HEK293 (cell line): ENCODE results near the gene CDK14.

Source experiments
- CTCF ChIP-seq: fragments of 450-650 bp; formaldehyde crosslinking; IDR thresholded peaks from 2 replicates; pipeline ENCODE4 v1.5.1; 2016; ENCODE audit warnings: missing biosample characterization, missing genetic modification characterization
- SCRT2 ChIP-seq: fragments of 450-650 bp; formaldehyde crosslinking; IDR thresholded peaks from 2 replicates; pipeline ENCODE4 v1.5.1; 2016; ENCODE audit warnings: missing biosample characterization, missing genetic modification characterization
- ZNF239 ChIP-seq: fragments of 450-650 bp; formaldehyde crosslinking; IDR thresholded peaks from 2 replicates; pipeline ENCODE4 v1.5.1; 2016; ENCODE audit warnings: missing biosample characterization, missing genetic modification characterization
- ZNF426 ChIP-seq: fragments of 450-650 bp; formaldehyde crosslinking; IDR thresholded peaks from 2 replicates; pipeline ENCODE4 v1.5.1; 2017; ENCODE audit warnings: missing biosample characterization, missing genetic modification characterization, mild to moderate bottlenecking, inconsistent platforms, moderate library complexity
- ZNF514 ChIP-seq: fragments of 450-650 bp; formaldehyde crosslinking; IDR thresholded peaks from 2 replicates; pipeline ENCODE4 v1.5.1; 2016; ENCODE audit warnings: missing biosample characterization, missing genetic modification characterization
- ZNF629 ChIP-seq: fragments of 450-650 bp; formaldehyde crosslinking; IDR thresholded peaks from 2 replicates; pipeline ENCODE4 v1.5.1; 2017; ENCODE audit warnings: missing biosample characterization, missing genetic modification characterization
- ZNF785 ChIP-seq: fragments of 450-650 bp; formaldehyde crosslinking; IDR thresholded peaks from 2 replicates; pipeline ENCODE4 v1.5.1; 2016; ENCODE audit warnings: missing biosample characterization, missing genetic modification characterization
- TF ChIP-seq, protein P1 (sequence below): fragments of 450-650 bp; formaldehyde crosslinking; IDR thresholded peaks from 2 replicates; pipeline ENCODE4 v1.5.1; 2016; ENCODE audit warnings: missing biosample characterization, missing genetic modification characterization
- TF ChIP-seq, protein P2 (sequence below): fragments of 450-650 bp; formaldehyde crosslinking; IDR thresholded peaks from 2 replicates; pipeline ENCODE4 v1.5.1; 2016; ENCODE audit warnings: missing biosample characterization, missing genetic modification characterization

DNA sequence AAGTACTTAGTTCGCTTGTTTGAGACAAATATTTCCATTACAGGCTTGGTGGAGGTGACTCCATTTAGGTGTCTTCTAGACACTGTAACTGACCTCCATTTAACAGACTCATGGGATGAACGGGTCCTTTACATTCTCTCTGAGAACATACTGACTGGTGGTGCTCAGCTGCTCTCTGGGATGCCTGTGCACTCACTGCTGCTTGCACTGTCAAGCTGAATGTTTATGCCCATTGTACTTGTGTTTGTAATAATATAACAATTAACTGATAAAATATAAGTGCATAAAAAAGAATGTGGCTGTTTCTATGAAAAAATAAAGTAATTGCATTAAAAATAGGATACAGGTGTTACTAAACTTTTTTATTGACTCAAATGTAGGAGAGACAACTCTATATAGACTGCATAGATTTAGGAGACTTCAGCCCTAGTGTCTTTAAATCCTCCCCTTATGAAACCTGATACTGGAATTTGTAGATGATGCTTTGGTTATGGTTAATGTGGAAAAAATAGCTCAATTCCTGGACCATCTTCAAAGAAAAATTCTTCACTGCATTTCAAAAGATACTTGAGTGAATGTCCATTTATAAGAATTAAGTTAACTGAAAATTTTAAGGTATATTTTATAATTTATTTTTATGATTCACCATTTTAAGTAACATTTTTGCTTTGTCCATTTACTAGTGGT, 85.4 kb downstream of the CDK14 start:
- no peak for TF ChIP-seq ZNF514 (tag by site-specific recombination)
- no peak for TF ChIP-seq ZNF629 (tag by site-specific recombination)
- TF ChIP-seq, protein P1, sequence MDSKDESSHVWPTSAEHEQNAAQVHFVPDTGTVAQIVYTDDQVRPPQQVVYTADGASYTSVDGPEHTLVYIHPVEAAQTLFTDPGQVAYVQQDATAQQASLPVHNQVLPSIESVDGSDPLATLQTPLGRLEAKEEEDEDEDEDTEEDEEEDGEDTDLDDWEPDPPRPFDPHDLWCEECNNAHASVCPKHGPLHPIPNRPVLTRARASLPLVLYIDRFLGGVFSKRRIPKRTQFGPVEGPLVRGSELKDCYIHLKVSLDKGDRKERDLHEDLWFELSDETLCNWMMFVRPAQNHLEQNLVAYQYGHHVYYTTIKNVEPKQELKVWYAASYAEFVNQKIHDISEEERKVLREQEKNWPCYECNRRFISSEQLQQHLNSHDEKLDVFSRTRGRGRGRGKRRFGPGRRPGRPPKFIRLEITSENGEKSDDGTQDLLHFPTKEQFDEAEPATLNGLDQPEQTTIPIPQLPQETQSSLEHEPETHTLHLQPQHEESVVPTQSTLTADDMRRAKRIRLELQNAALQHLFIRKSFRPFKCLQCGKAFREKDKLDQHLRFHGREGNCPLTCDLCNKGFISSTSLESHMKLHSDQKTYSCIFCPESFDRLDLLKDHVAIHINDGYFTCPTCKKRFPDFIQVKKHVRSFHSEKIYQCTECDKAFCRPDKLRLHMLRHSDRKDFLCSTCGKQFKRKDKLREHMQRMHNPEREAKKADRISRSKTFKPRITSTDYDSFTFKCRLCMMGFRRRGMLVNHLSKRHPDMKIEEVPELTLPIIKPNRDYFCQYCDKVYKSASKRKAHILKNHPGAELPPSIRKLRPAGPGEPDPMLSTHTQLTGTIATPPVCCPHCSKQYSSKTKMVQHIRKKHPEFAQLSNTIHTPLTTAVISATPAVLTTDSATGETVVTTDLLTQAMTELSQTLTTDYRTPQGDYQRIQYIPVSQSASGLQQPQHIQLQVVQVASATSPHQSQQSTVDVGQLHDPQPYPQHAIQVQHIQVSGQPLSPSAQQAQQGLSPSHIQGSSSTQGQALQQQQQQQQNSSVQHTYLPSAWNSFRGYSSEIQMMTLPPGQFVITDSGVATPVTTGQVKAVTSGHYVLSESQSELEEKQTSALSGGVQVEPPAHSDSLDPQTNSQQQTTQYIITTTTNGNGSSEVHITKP (tag by site-specific recombination) = no peak
- TF ChIP-seq ZNF426 (tag by site-specific recombination) = no peak
- no peak for TF ChIP-seq CTCF
- TF ChIP-seq, protein P2, sequence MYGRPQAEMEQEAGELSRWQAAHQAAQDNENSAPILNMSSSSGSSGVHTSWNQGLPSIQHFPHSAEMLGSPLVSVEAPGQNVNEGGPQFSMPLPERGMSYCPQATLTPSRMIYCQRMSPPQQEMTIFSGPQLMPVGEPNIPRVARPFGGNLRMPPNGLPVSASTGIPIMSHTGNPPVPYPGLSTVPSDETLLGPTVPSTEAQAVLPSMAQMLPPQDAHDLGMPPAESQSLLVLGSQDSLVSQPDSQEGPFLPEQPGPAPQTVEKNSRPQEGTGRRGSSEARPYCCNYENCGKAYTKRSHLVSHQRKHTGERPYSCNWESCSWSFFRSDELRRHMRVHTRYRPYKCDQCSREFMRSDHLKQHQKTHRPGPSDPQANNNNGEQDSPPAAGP (tag by site-specific recombination) = no peak
- TF ChIP-seq ZNF239 (tag by site-specific recombination) = no peak
- no peak for TF ChIP-seq ZNF785 (tag by site-specific recombination)
- TF ChIP-seq SCRT2 (tag by site-specific recombination) = no peak
